Heart left ventricle (tissue), 13 donors: ENCODE measurements around the gene RANBP10.

Source experiments
- CTCF ChIP-seq, 12 donors: fragments of 200-600 bp; sonication (generic) in 4 of 12; IDR thresholded peaks; one replicate each; pipeline versions ENCODE4 v1.5.0 to v1.8.0; 2018 to 2022; ENCODE audit warnings: antibody characterized with exemption in 12 of 12, mild to moderate bottlenecking in 5 of 12
- POLR2A ChIP-seq, 2 donors: fragments of 450-650 bp; IDR thresholded peaks; one replicate each; pipeline ENCODE4 v1.6.1; 2017; ENCODE audit warnings: antibody characterized with exemption in 2 of 2, mild to moderate bottlenecking in 2 of 2, moderate library complexity in 2 of 2
- donor health status: ischemic (EF 13 %, LVEDD 7.1; RV severe dilation, severe dysfunction).
- donor health status: DM: no; HTN: yes; CAD: no.
- donor health status: DM: no; HTN: no; CAD: no.
- donor health status: ischemic (EF 25% LVEDD 6.9; RV normal size, moderate dysfunction).
- donor health status: ischemic (EF 25% LVEDD 5.7; RV mildly dilated, moderate dysfunction).
- donor health status: ischemic (EF 35%, LVEDD 5.7; RV mildly dilated, moderate dysfunction).
- donor health status: nonischemic (EF 11% LVEDD 7.7; RV severe dilation, severe dysfunction).
- donor health status: DM: yes; HTN: yes; CAD: no.
- donor health status: PGD.
- donor health status: ischemic (EF 29% LVEDD 5.4; RV normal size, mild dysfunction).
- donor health status: nonischemic (EF 23%, LVEDD 6.1; RV moderate dilation, normal function).

DNA sequence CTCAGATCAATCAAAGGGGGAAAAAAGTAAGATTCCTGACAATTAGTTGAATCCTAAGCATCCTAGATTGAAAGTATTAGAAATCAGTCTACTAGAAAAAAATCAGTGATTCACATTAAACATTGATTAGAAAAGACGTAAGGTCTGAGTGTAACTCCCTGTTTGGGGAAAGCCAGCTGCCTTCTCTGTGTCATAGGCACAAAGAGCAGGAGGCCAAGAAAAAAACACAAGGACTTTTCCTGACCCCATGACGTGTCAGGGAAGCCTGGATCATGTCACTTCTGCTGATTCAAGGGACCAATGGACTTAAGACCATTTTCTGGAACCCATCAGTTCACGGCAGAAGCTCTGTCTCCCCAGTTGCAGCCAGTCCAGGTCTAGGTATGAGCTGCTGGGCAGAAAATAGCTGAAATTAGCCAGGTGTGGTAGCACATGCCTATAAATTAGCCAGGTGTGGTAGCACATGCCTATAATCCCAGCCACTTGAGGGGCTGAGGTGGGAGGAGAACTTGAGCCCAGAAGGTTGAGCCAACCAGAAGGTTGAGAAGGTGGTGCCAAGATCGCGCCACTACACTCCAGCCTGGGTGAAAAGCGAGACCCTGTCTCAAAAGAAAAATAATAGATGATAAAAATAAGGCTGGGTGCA is 35.9 kb downstream of the RANBP10 start:
- no peak for TF ChIP-seq POLR2A (IDR thresholded peaks at IDR 0.05)
- no peak for TF ChIP-seq CTCF (IDR thresholded peaks at IDR 0.05)
